Right atrium auricular region (tissue), 2 donors: Measurements from ENCODE around the gene SMIM13. TPM values are rescaled to one million over a fixed set of nuclear protein-coding genes. Genes with fewer than 3 reads are reported as not detected.
"Not testable (repeated sequence)": the region's sequence is repeated elsewhere in the genome, so short reads cannot be mapped to it uniquely, and the experiment has no call there.

Source experiments
- DNase-seq: peaks from one replicate; pipeline ENCODE4 v3.0.0-alpha.2; 2019; ENCODE audit warnings: low spot score
- H3K27ac ChIP-seq, 2 donors: fragments of 200-600 bp; sonication (generic); 1 replicate in 1 of 2; 2 replicates in 1 of 2; pipeline ENCODE4 v1.5.1; 2016 to 2019
- H3K27me3 ChIP-seq, 2 donors: fragments of 200-600 bp; sonication (generic); one replicate each; pipeline versions ENCODE4 v1.5.1 to v1.6.0; 2017 to 2019
- H3K36me3 ChIP-seq: fragments of 200-600 bp; sonication (generic); one replicate; pipeline ENCODE4 v1.5.1; 2016
- H3K4me1 ChIP-seq, 2 donors: fragments of 200-600 bp; sonication (generic); one replicate each; pipeline versions ENCODE4 v1.5.1 to v1.6.0; 2017 to 2019
- H3K4me3 ChIP-seq, 2 donors: fragments of 200-600 bp; sonication (generic); 1 replicate in 1 of 2; 2 replicates in 1 of 2; pipeline ENCODE4 v1.5.1; 2017 to 2019; ENCODE audit warnings: mild to moderate bottlenecking in 1 of 2, moderate library complexity in 1 of 2
- H3K9me3 ChIP-seq, 2 donors: fragments of 200-600 bp; sonication (generic); one replicate each; pipeline ENCODE4 v1.5.1; 2019
- CTCF ChIP-seq, 2 donors: fragments of 200-600 bp; sonication (generic); IDR thresholded peaks; one replicate each; pipeline ENCODE4 v1.5.1; 2019; ENCODE audit warnings: antibody characterized with exemption in 2 of 2
- total RNA-seq, 2 donors: library from RNA; depleted of rRNA; stranded (reverse); fragments of >200 nt; gene quantifications; one replicate each; pipeline ENCODE4 v1.1.0, GENCODE V29; 2016

The SMIM13 gene
- total RNA-seq, 2 donors from 2014 or later = 9.0 to 11.3 TPM

- Histone ChIP-seq H3K9me3 (no peaks in the 10 kb centered on the region), H3K36me3 (no peaks in the 10 kb centered on the region), H3K27me3 (no peaks in the 10 kb centered on the region), H3K27ac (no peak overlapping the region), H3K4me3 (no peak overlapping the region), H3K4me1 (no peaks in the 10 kb centered on the region)
- no peak for TF ChIP-seq CTCF (IDR thresholded peaks at IDR 0.05)
- DNase-seq = no peak
Observed at GRCh38 chr6:11083956-11084355, 9.7 kb upstream of the SMIM13 start.

- Histone ChIP-seq H3K4me3 (no peak overlapping the region), H3K4me1 (no peaks in the 10 kb centered on the region), H3K27me3 (no peaks in the 10 kb centered on the region), H3K9me3 (no peaks in the 10 kb centered on the region), H3K27ac (no peak overlapping the region), H3K36me3 (no peaks in the 10 kb centered on the region)
- DNase-seq = no peak
- no peak for TF ChIP-seq CTCF (IDR thresholded peaks at IDR 0.05)
Observed at GRCh38 chr6:11085758-11086435, 7.7 kb upstream of the SMIM13 start.

- H3K9me3 ChIP-seq, H3K27me3 ChIP-seq, H3K4me3 ChIP-seq, DNase-seq, H3K36me3 ChIP-seq, H3K27ac ChIP-seq, H3K4me1 ChIP-seq: not testable (repeated sequence)
Observed at GRCh38 chr6:11087141-11087812, 6.4 kb upstream of the SMIM13 start.

- Histone ChIP-seq H3K4me3 (no peak overlapping the region), H3K36me3 (no peaks in the 10 kb centered on the region), H3K27me3 (no peaks in the 10 kb centered on the region), H3K27ac (no peak overlapping the region), H3K4me1 (peaks cover 0 to 9% of the 10 kb centered on the region in 2 donors), H3K9me3 (no peaks in the 10 kb centered on the region)
- DNase-seq = no peak
- no peak for TF ChIP-seq CTCF (IDR thresholded peaks at IDR 0.05)
Observed at GRCh38 chr6:11089695-11090094, 3.9 kb upstream of the SMIM13 start.

GRCh38 chr6:11091141-11091540 lies 2.5 kb upstream of the SMIM13 start:
- not testable (repeated sequence) for H3K27ac ChIP-seq, H3K27me3 ChIP-seq, DNase-seq, H3K4me3 ChIP-seq, H3K9me3 ChIP-seq, H3K36me3 ChIP-seq
- H3K4me1 ChIP-seq = peaks cover 0 to 16% of the 10 kb centered on the region in 2 donors

- H3K27me3 ChIP-seq = no peaks in the 10 kb centered on the region
- no peak for DNase-seq
- peak overlapping the region; percentile 88 to 92 for H3K4me3 ChIP-seq
- peaks cover 0 to 16% of the 10 kb centered on the region in 2 donors for H3K4me1 ChIP-seq
- no peak for TF ChIP-seq CTCF (IDR thresholded peaks at IDR 0.05)
- no peaks in the 10 kb centered on the region for H3K36me3 ChIP-seq
- no peaks in the 10 kb centered on the region for H3K9me3 ChIP-seq
- peak overlapping the region; percentile 97 to 98 for H3K27ac ChIP-seq
Observed at GRCh38 chr6:11092668-11093375, 812 bp upstream of the SMIM13 start.
